ENCODE results near the gene EXOSC9. TPM values are rescaled to one million over a fixed set of nuclear protein-coding genes. Genes with fewer than 3 reads are reported as not detected.

Gene EXOSC9
- total and polyA plus RNA-seq, 2 of the 8 experiments (the other 6 are each of a cell fraction or from before 2014, with no cell fraction given) = 33.2 to 54.9 TPM

GRCh38 chr4:121784401-121784800 lies 16.7 kb upstream of the EXOSC9 start (continued):
- TF ChIP-seq CHD7 (IDR thresholded peaks at IDR 0.05; ENCODE audit: insufficient replicate concordance, low read length) = no peak
- no peak for TF ChIP-seq KDM5A (IDR thresholded peaks at IDR 0.05; ENCODE audit: low read length)
- TF ChIP-seq HDAC2 (IDR thresholded peaks at IDR 0.05; ENCODE audit: borderline replicate concordance in 1 of 2, low read depth in 2 of 2, low read length in 2 of 2) = no peak

All from H1 (cell line).